Stimulated activated CD4-positive, alpha-beta T cell treated with anti-CD3 and anti-CD28 coated beads, Interleukin-2, amount 100 ng/mL, for 4 hours (primary cell): Measurements from ENCODE around the gene PLS1.
"Not testable (repeated sequence)": the region's sequence is repeated elsewhere in the genome, so short reads cannot be mapped to it uniquely, and the experiment has no call there.

Experiments used
- DNase-seq: peaks from one replicate; pipeline ENCODE4 v3.0.0-alpha.2; 2020; ENCODE audit warnings: low read depth

PLS1 gene

DNA sequence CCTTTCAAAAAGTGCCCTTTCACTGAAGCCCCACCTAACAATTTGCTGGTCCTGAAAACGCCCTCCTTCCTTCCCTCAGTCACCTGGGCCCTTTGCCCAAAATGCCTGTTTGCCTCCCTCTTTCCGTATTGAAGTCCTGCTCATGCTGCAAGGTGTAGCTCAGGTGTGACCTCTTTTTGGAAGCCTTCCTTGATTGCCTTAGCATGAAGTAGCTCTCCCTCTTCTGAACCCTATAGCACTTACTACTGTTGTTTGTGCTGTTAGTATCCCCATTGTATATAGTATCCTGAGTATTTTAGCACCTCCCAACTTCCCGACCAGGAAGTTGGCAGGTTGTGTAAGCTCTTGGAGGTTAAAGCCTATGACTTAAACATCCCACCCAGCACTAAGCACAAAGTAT is 1.7 kb downstream of the PLS1 start:
- DNase-seq: no peak

DNA sequence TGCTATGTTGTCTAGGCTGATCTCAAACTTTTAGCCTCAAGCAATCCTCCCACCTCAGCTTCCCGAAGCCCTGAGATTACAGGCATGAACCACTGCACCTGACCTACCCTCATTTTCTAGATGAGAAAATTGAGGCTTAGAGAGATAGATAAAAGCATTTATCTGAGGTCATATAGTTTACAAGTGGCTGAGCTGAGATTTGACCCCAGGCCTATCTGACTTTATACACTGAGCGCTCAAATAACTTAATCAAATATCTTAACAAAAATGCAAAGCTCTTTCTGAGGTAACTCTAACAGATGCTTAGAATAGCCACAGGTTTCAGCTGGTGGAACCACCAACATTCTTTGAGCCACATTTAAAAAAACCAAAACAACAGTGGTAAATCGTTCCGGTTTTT is 5.5 kb downstream of the PLS1 start:
- no peak for DNase-seq

DNA sequence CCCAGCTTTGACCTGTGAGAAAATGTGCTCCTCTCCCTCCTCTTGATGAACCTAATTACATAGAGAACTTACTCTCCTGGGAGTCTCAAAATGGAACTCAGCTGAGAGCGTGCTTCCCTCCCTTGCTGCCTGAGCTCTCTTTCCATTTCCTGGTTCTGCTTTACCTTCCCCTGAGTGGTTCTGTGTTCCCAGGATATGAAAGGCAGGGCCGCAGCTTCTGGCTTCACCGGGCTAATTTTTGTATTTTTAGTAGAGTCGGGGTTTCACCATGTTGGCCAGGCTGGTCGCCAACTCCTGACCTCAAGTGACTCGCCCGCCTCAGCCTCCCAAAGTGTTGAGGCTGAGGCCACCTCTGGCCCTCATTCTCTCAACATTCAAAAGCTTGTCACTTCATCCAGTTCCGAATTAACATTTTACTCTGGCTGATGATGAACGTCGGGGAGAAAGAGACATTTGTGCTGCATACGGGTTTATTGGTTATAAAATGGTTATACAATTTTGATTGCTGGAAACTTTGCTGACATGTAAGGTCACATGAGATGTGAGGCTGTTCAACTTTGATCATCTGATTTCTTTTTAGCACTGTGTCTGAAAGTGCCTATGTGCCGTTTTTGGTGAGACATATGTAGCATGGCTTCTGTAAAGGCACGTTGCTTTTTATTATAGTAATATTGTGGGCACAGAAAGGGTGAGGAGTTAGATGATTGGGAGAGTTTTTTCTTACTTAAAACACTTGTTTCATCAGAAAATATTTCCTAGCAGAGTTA is 6.6 kb downstream of the PLS1 start:
- no peak for DNase-seq

DNA sequence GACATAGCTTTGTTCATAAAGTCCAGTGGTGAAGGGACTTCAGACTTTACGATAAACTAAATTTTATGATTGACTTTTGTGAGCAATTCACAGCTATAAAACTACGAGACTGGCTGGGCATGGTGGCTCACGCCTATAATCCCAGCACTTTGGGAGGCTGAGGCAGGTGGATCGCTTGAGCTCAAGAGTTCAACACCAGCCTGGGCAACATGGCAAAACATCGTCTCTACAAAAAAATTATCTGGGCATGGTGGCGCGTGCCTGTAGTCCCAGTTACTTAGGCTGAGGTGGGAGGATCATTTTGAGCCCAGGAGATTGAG is 7.2 kb downstream of the PLS1 start:
- not testable (repeated sequence) for DNase-seq

DNA sequence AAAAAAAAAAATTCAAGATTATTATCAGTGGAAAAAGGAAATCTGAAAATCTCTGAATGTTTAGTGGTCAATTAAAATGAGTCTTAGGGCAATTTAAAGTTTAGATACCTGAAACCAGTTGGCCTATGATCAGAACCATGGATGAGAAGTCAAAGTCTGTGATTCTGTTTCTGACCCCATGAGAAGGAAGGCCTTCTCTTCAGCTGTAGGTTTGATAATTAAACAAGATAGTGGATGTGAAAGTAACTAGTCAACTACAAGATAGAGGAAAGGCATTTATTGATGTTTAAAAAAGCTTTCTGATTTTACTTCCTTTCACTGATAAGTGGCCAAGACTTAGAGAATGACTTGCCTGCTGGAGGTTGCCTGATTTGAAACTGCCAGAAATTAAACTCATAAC is 8.7 kb downstream of the PLS1 start:
- no peak for DNase-seq

DNA sequence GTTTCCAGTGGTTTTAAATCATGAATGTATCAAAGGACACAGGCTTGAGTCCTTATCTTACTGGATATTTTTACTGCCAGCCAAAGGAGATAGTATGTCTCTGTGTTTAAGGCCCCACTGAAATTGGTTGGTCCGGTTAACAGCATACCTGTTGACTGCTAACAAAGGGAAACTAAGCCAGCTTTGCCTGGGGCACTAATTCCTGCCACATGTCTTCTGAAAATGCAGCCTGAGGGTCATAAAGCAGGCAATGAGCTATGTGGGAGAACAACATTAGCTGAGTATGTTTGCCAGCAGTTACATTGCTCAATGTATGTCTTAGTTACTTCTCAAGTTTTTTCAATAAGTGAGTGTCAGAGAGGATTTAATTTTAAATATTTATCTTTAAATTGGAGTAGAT is 12.4 kb downstream of the PLS1 start:
- DNase-seq: no peak

DNA sequence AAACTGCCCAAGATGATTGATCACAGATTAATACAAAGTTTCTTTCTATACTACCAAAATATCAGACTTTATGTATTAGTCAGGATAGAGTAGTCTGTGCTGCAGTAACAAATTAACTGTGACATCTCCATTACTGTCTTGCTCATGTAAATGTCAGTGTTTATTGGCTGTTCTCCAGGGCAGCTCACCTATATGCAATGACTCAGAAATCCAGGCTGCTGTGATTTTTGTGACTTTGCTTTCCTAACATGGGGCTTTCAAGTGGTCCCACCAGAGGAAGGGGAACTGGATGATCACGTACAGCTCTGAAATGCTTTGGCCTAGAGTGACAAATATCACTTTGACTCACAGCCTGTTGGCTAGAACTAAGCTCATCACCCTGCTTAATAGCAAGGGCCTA is 12.9 kb downstream of the PLS1 start:
- no peak for DNase-seq

DNA sequence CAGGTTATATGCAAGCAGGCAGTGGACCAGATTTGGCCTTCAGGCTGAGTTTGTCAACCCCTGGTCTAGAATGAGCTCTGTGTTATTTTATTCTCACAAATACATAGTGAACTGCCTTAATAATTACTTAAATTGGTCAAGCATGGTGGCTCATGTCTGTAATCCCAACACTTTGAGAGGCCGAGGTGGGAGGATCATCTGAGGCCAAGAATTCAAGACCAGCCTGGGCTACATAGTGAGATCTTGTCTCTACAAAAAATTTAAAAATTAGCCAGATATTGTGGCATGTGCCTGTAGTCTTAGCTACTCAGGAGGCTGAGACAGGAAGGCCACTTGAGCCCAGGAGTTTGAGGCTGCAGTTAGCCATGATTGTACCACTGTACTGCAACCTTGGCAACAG is 15.0 kb downstream of the PLS1 start:
- DNase-seq: no peak

DNA sequence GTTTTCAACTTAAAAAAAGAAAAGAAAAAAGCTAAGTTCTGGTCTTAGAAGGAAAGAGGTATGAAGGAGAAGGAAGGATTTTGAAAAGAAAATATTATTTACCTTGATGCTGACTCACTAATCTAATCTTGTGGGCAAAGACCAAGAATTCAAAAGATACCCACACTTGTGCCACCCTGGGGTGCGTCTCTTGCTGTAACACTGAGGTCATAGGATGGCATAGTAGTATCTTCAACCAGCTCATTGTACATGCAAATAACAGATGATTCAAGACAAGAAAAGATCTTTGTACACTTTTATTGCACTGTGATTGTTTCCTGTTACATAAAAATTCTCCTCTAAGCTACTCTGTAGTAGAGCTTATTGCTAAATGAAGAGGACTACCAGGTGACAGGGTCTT is 17.3 kb downstream of the PLS1 start:
- DNase-seq: no peak

DNA sequence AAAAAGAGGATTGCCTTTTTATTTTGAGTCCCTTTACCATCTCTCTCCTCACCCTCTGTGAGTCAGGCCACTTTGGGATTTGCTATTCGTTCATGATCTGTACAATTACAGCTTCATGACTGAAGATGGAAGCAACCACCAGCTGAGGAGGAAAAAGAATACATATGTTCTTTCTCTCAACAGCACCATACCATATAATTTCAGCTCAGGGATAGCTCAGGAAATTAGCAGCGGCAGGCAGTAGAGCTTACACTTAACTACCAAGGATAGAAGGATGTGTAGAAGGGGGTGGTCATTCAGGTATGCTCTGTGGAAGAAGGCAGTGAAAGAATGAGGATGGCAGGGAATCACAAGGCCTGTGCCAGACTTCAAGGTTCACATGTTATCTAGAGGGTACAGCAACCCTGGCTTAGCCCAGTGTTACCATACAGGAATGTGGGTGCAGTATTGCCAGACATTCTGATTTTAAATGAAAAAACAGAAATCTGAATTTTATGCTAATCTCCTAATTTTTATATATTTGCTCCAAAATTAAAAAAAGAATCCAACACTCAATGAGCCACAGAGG is 17.9 kb downstream of the PLS1 start:
- DNase-seq: no peak

DNA sequence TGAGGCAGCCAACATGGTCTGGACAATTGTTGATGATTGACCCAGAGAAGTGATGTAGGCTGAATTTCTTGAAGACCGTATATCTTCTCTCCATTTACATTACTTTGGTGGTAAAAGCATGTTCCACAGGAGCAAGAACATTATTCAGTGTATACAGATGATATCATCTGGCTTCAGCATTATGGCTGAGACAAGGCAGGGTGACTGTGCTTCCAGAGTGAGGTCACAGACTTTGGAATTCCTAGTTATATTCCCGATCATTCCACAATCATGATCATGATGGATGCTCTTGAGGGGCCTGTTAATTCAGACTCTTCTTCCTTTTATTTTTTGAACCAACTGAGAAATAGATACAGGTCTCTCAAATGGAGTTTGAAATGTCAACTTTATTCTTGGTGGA is 19.0 kb downstream of the PLS1 start:
- DNase-seq: no peak

DNA sequence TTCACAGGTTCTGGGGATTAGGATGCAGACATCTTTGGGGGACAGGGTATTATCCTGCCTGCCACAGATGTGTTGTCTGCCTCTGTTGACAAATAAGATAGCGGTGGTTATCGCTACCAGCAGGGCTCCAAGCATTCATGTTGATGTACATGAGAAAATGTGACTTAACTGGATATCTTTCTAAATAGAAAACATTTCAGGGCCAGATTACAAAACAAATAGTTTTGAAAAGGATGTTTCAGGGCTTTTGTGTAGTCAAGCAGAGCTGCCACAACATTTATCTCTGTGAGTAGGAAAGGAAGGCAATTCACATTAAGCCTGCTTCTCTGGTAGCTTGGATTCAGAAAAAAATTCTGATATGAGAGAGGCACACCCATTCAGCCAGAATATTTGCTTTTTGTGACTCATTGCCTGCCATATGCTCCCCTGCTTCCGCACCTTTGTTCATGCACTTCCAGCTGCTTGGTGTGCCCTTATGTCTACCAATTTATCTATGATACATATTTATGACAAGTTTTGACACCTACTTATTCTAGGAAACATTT is 22.8 kb downstream of the PLS1 start:
- no peak for DNase-seq

DNA sequence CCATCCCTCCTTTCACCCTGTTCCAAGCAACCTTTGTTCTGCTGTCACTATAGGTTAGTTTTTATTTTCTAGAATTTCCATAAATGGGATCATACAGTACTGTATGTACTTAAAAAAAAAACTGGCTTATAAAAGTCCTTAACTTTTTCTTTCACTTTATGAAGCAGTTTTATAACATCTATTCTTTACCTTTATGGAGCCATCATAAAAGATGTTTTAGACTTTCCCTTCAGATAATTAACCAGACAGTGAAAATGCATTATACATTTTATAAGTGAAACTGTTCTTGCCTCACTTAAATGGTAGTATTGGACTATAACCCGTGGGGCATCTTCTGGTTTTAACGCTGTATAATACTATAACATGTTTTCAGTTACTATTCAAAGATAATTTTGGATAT is 26.2 kb downstream of the PLS1 start:
- DNase-seq: no peak

DNA sequence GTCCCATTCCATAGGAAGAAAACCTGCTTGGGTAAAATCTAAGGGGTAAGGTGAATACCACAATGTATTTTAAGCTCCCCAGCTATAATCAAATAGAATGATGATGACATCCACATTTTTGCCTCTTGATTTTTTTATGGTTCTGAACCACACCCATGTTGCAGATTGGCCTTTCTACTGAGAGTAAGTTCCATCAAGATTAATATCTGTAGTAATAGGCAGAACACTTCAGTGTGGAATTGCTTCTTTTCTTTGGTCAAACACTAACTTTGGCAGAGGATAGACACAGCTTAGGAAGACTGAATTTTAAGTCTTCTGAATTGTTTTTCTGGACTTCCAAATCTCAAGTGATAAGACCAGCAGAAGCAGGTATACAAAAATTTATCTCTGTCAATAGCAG is 27.0 kb downstream of the PLS1 start:
- no peak for DNase-seq

DNA sequence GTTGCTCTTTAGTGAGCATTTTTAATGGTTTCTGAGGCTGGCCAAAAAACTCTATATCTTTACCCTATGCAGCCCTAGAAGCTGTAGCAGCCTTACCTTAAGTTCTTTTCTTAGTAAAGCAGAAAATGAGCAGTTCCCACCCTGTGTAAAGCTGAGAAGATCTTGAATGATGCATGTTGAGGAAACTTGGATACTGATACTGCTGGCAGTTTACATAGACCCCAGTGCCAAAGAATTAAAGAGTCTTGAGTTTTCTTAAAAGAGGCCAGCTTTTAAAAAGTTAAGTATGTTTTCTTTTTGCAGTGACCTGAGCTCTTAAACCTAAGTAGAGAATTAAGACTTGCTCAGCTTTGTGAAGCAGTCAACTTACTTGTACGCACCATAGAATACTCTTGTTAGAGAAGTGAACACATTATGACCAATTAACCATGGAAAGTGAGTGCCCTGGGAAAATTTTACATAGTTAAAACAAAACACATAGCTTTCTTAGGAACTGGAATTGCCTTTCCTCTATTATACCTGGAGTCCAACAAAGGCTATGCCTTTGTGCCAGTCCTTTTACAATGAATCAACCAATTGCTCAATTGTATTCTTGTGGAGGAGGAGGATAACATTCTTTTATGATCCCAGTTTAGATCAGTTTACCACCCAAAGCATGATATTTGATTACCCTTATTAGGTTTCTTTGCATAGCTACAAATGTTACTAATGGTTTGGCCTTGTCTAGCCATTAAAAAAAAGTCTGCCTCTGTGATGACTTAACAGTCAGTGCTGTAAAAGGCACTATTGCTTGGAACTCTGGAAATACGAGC is 28.4 kb downstream of the PLS1 start:
- DNase-seq: no peak

DNA sequence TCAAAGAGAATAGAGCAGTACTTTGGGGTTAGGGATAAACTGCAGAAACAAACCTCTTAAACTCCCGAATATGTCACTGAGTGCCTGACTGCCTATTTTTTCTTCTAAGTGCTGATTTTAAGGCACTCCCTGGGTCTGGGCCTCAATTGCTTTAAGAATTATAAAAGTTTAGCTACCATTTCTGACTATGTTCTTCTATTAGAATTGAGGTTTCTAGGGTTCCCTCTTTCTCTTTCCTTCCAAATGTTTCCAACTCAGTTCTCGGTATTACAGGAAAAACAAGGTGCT is 28.9 kb downstream of the PLS1 start:
- DNase-seq: no peak

DNA sequence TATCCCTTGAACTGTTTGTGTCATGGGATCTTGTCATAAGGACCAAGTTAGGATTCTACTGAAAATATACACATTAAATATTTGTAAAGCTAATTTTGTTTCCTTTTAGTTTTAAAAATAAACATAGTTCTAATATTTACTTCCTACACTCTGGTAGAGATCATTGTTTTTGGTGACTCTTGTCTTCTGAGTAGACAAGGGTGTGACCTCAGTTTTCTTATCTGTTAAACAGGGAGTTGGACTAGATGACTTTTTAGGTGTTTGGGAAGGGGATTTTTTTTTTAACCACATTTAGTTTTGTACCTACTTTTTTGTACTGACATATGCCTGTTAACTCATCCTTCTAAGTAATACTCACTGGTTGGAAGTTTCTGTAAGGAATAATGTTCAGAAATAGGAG is 30.8 kb downstream of the PLS1 start:
- DNase-seq: no peak

DNA sequence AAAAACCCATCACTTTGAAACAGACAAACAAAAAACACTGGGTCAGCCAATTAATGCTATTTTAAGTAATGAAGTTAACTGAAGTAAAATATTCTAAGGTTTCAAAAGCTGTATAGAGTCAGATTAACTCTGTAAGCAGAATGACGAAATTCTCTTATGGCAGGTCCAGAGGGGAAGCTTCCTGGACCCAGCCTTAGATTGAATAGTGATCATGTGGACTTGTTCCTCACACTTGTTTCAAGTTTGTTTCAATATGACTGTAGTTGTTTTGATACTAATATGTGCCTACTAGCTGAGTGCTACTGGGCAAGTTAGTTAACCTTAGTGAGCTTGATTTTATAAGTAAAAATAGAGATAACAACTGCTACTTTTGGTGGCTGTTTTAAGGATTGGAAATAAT is 32.6 kb downstream of the PLS1 start:
- DNase-seq: no peak

DNA sequence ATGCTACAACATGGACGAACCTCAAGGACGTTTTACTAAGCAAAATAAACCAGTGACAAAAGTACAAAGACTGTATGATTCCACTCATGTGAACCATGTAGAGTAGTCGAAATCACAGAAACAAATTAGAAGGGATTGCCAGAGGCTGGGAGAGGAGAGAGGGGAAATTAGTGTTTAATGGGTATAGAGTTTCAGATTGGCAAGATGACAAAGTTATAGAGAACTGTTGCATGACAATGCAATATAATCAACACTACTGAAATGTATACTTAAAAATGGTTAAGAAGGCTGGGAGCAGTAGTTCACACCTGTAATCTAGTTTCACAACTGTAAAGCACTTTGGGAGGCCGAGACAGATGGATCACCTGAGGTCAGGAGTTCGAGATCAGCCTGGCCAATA is 36.9 kb downstream of the PLS1 start:
- DNase-seq: no peak

DNA sequence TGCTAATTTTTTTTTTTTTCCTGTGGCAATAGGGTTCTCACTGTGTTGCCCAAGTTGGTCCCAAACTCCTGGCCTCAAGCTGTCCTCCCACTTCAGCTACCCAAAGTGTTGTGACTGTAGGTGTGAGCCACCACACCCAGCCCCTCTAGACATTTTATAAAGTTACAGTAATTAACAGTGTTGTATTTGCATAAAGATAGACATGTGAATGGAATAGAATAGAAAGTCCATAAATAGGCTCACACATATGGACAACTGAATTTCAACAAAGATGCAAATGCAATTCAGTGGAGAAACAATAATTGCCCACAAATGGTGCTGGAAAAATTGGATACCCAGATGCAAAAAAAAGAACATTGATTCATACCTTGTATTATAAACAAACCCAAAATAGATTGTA is 39.9 kb downstream of the PLS1 start:
- DNase-seq: no peak

DNA sequence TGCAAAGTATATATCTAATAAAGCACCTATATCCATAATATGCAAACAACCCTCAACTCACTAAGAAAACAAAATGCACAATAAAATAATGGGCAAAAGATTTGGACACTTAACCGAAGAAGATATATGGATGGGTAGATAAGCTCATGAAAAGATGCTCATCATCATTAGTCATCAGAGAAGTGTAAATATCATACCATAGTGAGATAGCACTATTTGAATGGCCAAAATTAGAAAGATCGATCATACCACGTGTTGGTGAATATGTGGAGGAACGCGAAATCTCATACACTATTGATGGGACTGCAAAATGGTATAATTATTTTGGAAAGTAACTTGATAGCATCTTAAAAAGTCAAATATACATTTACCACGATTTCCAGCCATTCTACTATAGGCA is 40.5 kb downstream of the PLS1 start:
- no peak for DNase-seq

DNA sequence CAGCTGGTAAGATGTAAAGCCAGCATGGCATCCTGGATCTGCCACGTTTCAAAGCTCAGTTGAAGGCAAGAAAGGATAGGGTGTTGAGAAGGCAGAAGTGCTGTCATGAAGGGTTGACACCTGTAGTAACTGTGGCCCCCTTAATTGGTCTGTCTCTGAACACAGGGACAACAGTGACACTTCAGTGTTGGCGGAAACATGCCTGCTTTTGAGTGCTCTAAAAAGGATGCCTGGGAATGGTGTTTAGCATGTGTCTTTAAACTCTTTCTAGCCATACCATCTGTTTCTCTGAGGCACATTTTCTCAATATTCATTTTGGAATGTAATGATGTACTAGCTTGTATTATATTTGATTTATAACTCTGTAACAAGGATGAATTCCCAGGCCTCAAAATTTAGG is 42.1 kb downstream of the PLS1 start:
- no peak for DNase-seq

DNA sequence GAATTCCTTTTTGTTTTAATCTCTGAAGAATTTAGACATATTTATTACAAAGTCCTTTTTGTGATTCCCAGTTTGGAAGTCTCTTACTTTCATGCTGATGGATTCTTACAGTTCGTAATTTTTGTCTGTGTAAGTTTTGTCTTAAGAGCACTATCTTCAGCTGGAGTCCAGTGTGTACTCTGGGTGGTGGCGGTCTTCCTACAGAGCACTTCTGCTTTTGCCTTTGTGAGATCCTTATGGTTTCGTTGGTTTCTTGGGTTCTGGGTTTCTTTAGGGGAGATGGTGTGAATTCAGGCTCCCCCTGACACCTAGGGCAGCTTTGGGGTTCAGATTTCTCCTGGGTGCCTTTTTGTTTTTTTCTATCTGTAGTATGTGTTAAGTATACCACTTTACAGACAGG is 45.3 kb downstream of the PLS1 start:
- no peak for DNase-seq

DNA sequence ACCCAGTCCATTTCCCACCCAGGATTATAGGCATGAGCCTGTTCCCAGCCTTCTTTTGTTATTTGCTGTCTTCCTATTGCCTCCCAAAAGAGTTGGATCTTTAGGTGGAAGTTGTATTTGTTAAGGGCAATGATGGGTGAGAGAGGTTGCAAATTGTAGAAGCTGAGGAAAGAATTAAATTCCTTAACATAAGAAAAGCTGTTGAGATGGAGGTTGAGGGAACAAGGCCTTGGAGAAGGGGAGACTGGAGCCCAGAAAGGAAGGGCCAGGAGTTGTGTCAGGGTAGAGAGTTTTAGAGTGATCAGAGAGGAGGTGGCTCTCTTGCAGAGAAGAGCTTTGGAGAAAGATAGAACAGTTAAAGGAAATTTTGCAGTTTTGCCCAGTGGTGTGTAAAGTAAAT is 46.8 kb downstream of the PLS1 start:
- DNase-seq: no peak
